CD4-positive, alpha-beta T cell treated with Interferon alpha-2 for 1 hour (primary cell): ENCODE data around the gene FAM171A1.

Source experiments
- DNase-seq, 2 donors: peaks; one replicate each; pipeline ENCODE4 v3.0.0-alpha.2; 2020 to 2022

The FAM171A1 gene

DNA sequence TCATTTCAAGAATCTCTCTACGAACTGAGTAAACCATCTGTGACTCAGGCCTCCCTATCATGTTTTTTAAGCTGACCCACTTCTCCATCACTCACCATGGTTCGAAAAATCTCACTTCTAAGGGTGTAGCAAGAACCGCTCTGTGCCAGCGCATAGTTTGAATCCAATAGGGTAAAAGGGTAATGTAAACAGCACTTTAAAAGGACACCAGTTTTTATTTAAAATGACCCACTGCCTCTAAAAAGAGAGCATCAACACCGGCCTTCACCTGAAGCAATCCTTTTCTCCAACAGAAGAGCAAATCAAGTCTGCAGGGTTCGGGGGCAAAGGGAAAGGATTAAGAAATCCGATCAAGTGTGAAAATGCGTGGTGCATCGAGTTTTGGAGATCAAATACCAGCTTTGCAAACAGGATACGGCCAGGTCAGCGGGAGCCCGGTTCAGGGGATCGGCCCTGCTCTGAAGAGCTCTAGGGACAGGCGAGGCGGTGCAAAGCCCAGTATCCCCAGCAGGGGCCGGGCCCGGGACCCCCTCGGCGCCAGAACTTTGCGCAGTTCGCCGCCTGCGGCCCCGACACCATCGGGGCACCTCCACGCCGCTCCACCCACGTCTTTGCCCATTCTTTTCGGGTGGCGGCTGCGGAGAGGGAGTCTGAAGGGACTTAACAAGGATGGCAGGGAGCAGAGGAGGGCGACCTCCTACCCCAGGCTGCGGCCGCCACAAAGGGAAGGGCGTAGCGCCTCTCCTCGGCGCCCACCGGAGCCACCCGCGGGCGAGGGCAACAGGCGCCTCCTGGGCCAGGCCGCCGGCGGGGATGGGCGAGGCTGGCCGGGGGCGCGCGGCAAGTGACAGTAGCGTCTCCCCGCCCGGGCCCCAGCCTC is 203.4 kb downstream of the FAM171A1 start:
- peak; percentile 36 to 50 for DNase-seq

GRCh38 chr10:15166325-15166724 is 204.8 kb downstream of the FAM171A1 start:
- no peak for DNase-seq

GRCh38 chr10:15163253-15163828 is 207.7 kb downstream of the FAM171A1 start:
- no peak for DNase-seq
